ENCODE data around the gene SLC5A4.

DNA sequence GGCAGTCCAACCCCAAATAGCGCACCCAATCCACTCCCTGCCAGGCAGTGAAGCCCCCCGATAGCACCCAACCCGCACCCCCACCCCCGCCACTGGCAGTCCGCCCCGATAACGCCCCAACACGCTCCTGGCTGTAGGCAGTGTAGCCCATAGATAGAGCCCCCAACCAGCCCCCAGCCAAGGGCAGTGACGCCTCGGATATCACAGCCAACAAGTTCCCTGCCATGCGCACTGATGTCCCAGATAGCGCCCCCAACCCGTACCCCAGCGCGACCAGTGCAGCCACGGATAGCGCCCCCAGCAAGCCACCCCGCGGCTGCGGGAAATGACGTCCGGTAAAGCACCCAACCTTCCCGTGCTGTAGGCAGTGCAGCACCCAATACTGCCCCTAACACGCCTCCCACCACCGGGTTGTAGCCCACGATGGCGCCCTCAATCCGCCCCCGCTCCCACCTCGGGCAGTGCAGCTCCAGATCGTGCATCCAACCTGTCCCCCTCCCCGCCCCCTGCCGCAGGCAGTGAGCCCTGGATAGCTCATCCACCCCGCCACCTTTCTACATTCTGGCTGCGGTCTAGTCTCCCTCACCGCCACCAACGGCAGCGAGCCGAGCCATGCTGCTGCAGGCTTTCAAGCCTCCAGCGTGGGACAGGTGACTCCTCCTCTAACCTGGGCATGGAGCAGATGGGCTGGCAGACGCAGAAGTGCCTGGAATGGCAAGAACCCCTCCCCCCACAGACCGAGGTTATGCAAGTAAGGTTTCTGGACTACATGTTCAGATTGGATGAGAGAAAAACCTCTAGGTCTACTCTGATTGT is 50.9 kb downstream of the SLC5A4 start:
- no peak for TF ChIP-seq CTCF (conservative IDR thresholded peaks at IDR 0.05)
- no peak for TF ChIP-seq EZH2 (IDR thresholded peaks at IDR 0.05; ENCODE audit: low read depth)
